ENCODE data around the gene RPS18. TPM values are rescaled to one million over a fixed set of nuclear protein-coding genes. Genes with fewer than 3 reads are reported as not detected.
"Not testable (repeated sequence)": the region's sequence is repeated elsewhere in the genome, so short reads cannot be mapped to it uniquely, and the experiment has no call there.

RPS18 gene
- total RNA-seq (2021): 2,057 and 2,442 TPM in 2 replicates
- percentile 99 among the genes with signal in this experiment for Bru-seq, nascent RNA
- BruChase-seq, experiment 1, labeled RNA remaining after a 2-hour chase: percentile 99 among the genes with signal in this experiment
- percentile 99 among the genes with signal in this experiment for BruChase-seq, experiment 2, labeled RNA remaining after a 6-hour chase
- long read RNA-seq, transcript RPS18-236 (5 exons, 996 nt): minor isoform, 20 of 1,011 reads
- long read RNA-seq, transcript RPS18-235 (3 exons, 413 nt): minor isoform, 9 of 1,011 reads
- long read RNA-seq, transcript RPS18-230 (6 exons, 613 nt): major isoform, 943 of 1,011 reads
- long read RNA-seq, partial matches to known transcripts: 19 of 1,011 reads
- long read RNA-seq, other reads (novel, unspliced or antisense): 16 of 1,011 reads

DNA sequence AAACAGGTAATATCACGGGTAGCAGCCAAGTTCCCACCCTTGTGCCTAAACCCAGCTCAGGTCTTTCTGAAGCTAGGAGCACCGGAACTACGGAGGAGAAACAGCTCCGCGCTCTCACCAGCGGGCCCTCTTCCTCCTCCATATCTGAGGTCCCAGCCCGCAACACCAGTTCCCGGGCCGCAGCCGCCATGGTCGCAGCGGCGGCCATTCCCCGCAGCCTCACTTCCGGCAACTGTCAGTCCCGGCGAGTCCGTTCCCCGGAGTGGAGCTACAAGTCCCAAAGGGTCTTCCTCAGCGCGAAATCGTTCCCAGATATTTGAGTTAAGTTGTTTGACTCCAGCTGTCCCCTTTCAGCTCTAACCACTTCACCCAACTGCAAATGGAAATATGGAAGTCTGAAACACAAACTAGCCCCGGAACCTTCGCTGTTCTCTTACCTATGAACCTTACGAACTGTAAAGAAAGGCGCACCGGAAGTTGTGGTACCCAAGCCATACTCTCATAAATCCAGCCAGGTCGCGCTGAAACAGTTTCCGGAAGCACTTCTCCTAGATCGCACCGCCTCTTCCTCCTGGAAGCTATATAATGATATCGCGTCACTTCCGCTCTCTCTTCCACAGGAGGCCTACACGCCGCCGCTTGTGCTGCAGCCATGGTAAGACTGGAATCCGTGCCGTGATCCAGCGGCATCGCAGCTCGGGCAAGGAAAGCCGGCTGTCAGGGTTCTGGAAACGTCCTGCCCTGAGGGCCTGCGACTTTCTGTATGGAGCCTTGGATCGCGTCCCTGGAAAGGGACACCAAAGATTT lies at the start of gene RPS18, which contains the start of gene VPS52:
Gene RPS18, plus strand, starts transcription at position 608 of the 807 bp plus-strand sequence. Its CDS starts 45 bp downstream, at position 653.
Gene VPS52, minus strand, starts transcription at position 409 of the 807 bp plus-strand sequence. Its CDS starts 201 bp downstream, at position 208.
- intact Hi-C loops (cut with micrococcal nuclease; ENCODE audit: unreplicated experiment): loop anchor here (10.0 kb wide), 1 partner anchor 67 kb away; the partner anchor contains the start of genes HSD17B8, RING1, RXRB and SLC39A7
- Histone ChIP-seq H3K27ac (peak within 1 kb of the TSS; percentile 79), H3F3A (ENCODE audit: insufficient read depth, low read depth) (peaks cover 47% of the 10 kb centered on the region), H3K79me2 (ENCODE audit: low read depth) (peaks cover 56% of the 10 kb centered on the region), H2AFZ (peak within 1 kb of the TSS; percentile 94), H3K4me3 (peak within 1 kb of the TSS; percentile 70), H3K4me1 (replicated peaks; ENCODE audit: insufficient read depth) (peaks cover 39% of the 10 kb centered on the region), H3K36me3 (ENCODE audit: low read depth) (peaks cover 44% of the 10 kb centered on the region), H3K9me2 (ENCODE audit: insufficient read depth) (no peaks in the 10 kb centered on the region), H3K4me2 (peak within 1 kb of the TSS; percentile 96), H4K20me1 (ENCODE audit: insufficient read depth) (peaks cover 36% of the 10 kb centered on the region), H3K27me3 (ENCODE audit: insufficient read depth, low read depth) (no peaks in the 10 kb centered on the region), H3K9me3 (ENCODE audit: insufficient read depth, low read depth) (no peaks in the 10 kb centered on the region)
- TF ChIP-seq EZH2 (IDR thresholded peaks at IDR 0.05; ENCODE audit: low read depth) (no peak), CTCF (conservative IDR thresholded peaks at IDR 0.05) (no peak)
- POLR2A ChIA-PET (ENCODE audit: unreplicated experiment): interaction anchor here (0.6 to 1.0 kb wide), 7 partner anchors 17 to 300 kb away, joined by 3 to 13 read pairs (median 5); partner anchors contain the start of genes PFDN6, WDR46 and ZBTB22
- CTCF ChIA-PET: interaction anchor here (0.6 kb wide), 1 partner anchor 989 kb away, joined by 3 read pairs; no protein-coding TSS in a partner anchor
- BruUV-seq (replicated peaks): no TSS peak
- DNase-seq: peak; percentile 88 to 94

DNA sequence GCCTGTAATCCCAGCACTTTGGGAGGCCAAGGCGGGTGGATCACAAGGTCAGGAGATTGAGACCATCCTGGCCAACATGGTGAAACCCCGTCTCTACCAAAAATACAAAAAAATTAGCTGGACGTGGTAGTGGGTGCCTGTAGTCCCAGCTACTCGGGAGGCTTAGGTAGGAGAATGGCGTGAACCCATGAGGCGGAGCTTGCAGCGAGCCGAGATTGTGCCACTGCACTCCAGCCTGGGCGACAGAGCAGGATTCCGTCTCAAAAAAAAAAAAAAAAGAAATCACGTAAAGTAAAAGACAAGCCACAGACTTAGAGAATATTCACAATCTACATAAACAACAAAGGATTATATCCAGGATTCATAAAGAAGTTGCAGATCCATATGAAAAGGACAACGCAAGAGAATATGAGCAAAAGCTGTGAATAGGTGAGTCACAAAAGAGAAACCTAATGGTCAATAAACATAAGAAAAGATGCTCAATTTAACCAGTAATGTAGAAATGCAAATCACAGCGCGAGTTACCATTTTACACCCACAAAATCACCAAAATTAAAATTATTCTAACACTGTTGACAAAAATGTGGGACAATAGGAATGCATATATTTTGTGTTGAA lies 45.3 kb upstream of the RPS18 start:
- BruUV-seq (replicated peaks); intact Hi-C loops (cut with micrococcal nuclease; ENCODE audit: unreplicated experiment); H3K27ac ChIP-seq; H2AFZ ChIP-seq; H3K79me2 ChIP-seq (ENCODE audit: low read depth); H3K4me2 ChIP-seq; H3K4me1 ChIP-seq (replicated peaks; ENCODE audit: insufficient read depth); H3K4me3 ChIP-seq; H4K20me1 ChIP-seq (ENCODE audit: insufficient read depth); H3K9me3 ChIP-seq (ENCODE audit: insufficient read depth, low read depth); H3K36me3 ChIP-seq (ENCODE audit: low read depth); H3F3A ChIP-seq (ENCODE audit: insufficient read depth, low read depth); POLR2A ChIA-PET (ENCODE audit: unreplicated experiment); H3K9me2 ChIP-seq (ENCODE audit: insufficient read depth); DNase-seq; CTCF ChIA-PET: not testable (repeated sequence)
- peaks cover 48% of the 10 kb centered on the region for H3K27me3 ChIP-seq (ENCODE audit: insufficient read depth, low read depth)

DNA sequence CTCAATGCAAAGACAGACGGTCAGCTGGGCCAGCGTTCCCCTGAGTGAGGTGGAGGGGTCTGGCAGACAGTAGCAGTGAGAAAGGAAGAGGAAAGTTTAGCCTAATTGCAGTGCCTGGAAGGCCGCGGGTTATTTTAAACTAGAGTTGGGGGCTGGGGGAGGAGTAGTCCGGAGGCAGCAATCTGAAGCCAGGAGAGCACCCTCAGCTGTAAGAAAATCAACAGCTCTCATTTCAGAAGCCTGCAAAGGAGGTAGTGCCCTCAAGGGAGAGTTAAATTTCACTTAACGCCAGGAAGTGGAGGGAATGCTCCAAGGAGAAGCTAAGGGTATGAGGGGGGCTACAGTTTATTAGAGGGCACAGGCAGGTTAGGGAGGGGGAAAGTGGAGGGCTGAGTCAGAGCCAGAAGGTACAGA lies 36.6 kb upstream of the RPS18 start:
- intact Hi-C loops (cut with micrococcal nuclease; ENCODE audit: unreplicated experiment): no loop called here
- TF ChIP-seq EZH2 (IDR thresholded peaks at IDR 0.05; ENCODE audit: low read depth) (no peak), CTCF (conservative IDR thresholded peaks at IDR 0.05) (no peak)
- Histone ChIP-seq H3K9me3 (ENCODE audit: insufficient read depth, low read depth) (no peaks in the 10 kb centered on the region), H3K79me2 (ENCODE audit: low read depth) (no peaks in the 10 kb centered on the region), H3F3A (ENCODE audit: insufficient read depth, low read depth) (no peaks in the 10 kb centered on the region), H3K27ac (no peak overlapping the region), H2AFZ (no peak overlapping the region), H3K4me2 (no peak overlapping the region), H4K20me1 (ENCODE audit: insufficient read depth) (no peaks in the 10 kb centered on the region), H3K4me1 (replicated peaks; ENCODE audit: insufficient read depth) (no peaks in the 10 kb centered on the region), H3K27me3 (ENCODE audit: insufficient read depth, low read depth) (peaks cover 87% of the 10 kb centered on the region), H3K36me3 (ENCODE audit: low read depth) (no peaks in the 10 kb centered on the region), H3K4me3 (no peak overlapping the region), H3K9me2 (ENCODE audit: insufficient read depth) (no peaks in the 10 kb centered on the region)
- ChIA-PET CTCF (no interaction called here), POLR2A (ENCODE audit: unreplicated experiment) (no interaction called here)
- no peak for DNase-seq
- BruUV-seq (replicated peaks): no TSS peak
